Naive B cell (primary cell): ENCODE measurements around the gene GPR152. TPM values are rescaled to one million over a fixed set of nuclear protein-coding genes. Genes with fewer than 3 reads are reported as not detected.

ENCODE experiments used
- ATAC-seq, 2 donors: fragments of 150-1000 bp; cut with Tn5 transposase; 2 replicates each; pipeline ENCODE4 v1.10.0; 2021; ENCODE audit warnings: low read depth in 2 of 2, mild to moderate bottlenecking in 2 of 2, moderate library complexity in 2 of 2
- DNase-seq: peaks from one replicate; pipeline ENCODE4 v3.0.0; 2022
- H3K27ac Mint-ChIP-seq, 6 donors: one replicate each; pipeline ENCODE4 v1.8.0; 2020 to 2022; ENCODE audit warnings: mild to moderate bottlenecking in 6 of 6, mixed read lengths in 6 of 6, moderate library complexity in 5 of 6, inconsistent platforms in 2 of 6
- H3K27me3 Mint-ChIP-seq, 3 donors: one replicate each; pipeline ENCODE4 v1.8.0; 2021 to 2022; ENCODE audit warnings: mixed read lengths in 3 of 3, mild to moderate bottlenecking in 1 of 3
- H3K36me3 Mint-ChIP-seq, 2 donors: one replicate each; pipeline ENCODE4 v1.8.0; 2020 to 2022; ENCODE audit warnings: mixed read lengths in 2 of 2, inconsistent platforms in 1 of 2, mild to moderate bottlenecking in 1 of 2
- H3K4me1 Mint-ChIP-seq, 3 donors: one replicate each; pipeline ENCODE4 v1.8.0; 2020 to 2022; ENCODE audit warnings: mixed read lengths in 3 of 3, inconsistent platforms in 1 of 3, mild to moderate bottlenecking in 1 of 3, moderate library complexity in 1 of 3
- H3K4me3 Mint-ChIP-seq, 8 donors: one replicate each; pipeline ENCODE4 v1.8.0; 2020 to 2022; ENCODE audit warnings: mild to moderate bottlenecking in 8 of 8, mixed read lengths in 8 of 8, moderate library complexity in 8 of 8, inconsistent platforms in 2 of 8
- H3K9me3 Mint-ChIP-seq, 7 donors: one replicate each; pipeline ENCODE4 v1.8.0; 2020 to 2022; ENCODE audit warnings: mixed read lengths in 7 of 7, mild to moderate bottlenecking in 5 of 7, inconsistent platforms in 2 of 7, moderate library complexity in 1 of 7
- polyA plus RNA-seq, 6 donors: library from polyadenylated mRNA; unstranded; fragments of 300-500 nt; fragmentation: Illumina TruSeq; gene quantifications; one replicate each; pipeline ENCODE4 v1.2.3, GENCODE V29; 2021; ENCODE audit warnings: low read depth in 6 of 6

GPR152 gene
- polyA plus RNA-seq, 6 donors from 2014 or later = 1.1 to 2.5 (median 1.7) TPM; not detected in 1

DNA sequence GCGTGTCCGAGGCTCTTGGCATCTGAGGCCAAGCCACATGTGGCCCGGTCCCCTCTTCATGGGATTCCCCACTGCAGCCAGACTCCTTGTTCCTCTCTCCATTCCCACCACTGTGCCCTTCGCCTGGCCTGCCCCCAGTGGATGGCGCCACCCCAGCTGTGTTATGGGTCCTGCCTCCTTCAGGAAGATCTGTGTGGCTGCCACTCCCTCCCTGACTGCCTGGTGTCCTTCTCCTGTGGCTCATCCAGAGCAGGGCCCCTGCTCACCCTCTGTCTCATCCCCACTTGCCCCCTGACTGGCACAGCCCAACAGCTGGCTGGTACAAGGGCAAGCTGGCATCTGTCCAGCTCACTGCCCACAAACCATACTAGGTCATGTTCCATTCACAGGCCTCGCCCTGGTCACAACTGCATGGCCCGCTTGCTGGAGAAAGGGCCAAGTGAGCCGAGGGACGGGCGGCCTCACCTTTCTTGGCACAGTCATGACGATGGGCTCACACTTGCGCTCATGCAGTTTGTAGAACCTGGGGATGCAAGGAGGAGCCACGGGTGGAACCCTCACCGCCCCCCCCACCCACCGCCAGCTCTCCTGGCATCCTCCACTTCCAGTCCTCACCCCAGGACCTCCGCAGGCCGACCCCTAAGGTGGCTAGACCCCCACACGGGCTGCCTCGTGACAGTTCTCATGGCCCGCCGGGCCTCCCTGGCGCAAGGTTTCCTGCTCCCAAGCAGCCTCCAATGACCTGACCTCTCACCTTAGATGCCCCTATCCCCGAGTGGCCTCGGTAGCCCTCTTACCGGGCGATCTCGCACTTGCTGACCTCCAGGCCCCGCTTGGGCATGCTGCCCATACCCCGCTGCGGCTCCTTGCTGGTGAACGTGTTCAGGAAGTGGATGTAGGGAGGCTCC, 13.0 kb downstream of the GPR152 start:
- Mint-ChIP-seq H3K9me3 (no peaks in the 10 kb centered on the region), H3K36me3 (peaks cover 0 to 16% of the 10 kb centered on the region in 2 donors), H3K4me3 (peak overlapping the region; percentile 72 to 97 (median 94)), H3K27ac (peak overlapping the region in 5 of 6 donors; percentile 68 to 97 (median 94)), H3K4me1 (peaks cover 53 to 85% (median 66%) of the 10 kb centered on the region in 3 donors), H3K27me3 (no peaks in the 10 kb centered on the region)
- ATAC-seq = no peak
- no peak for DNase-seq

GRCh38 chr11:67438158-67438902, 14.2 kb downstream of the GPR152 start:
- DNase-seq = no peak
- Mint-ChIP-seq H3K36me3 (peaks cover 0 to 16% of the 10 kb centered on the region in 2 donors), H3K27ac (peak overlapping the region in 3 of 6 donors; percentile 92 to 96 (median 94)), H3K4me3 (peak overlapping the region; percentile 94 to 98 (median 96)), H3K4me1 (peaks cover 59 to 87% (median 64%) of the 10 kb centered on the region in 3 donors), H3K27me3 (no peaks in the 10 kb centered on the region), H3K9me3 (no peaks in the 10 kb centered on the region)
- ATAC-seq = peak in 1 of 2 donors; percentile 10

DNA sequence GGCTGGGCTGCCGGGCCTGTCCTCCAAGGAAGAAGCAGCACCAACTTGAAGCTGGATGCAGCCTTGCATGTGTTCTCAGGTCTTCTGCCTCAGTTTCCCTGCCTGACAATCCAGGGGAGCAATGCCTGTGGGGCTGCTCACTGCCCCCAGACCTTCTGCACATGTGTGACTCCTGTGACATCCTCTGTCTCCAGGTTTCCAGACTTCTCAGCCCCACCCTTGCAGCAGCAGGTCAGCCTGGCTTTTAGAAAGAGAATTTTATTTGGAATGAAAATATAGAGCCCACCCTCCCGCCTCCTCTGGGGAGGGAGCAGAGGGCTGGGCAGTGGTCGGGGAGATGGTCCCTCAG, 14.7 kb downstream of the GPR152 start:
- ATAC-seq = no peak

GRCh38 chr11:67437082-67437808, 15.3 kb downstream of the GPR152 start, which contains the start of gene PTPRCAP:
Gene PTPRCAP, minus strand, starts transcription at chr11:67437682. Its CDS starts 63 bp downstream, at chr11:67437619.
- peaks cover under 1 to 16% of the 10 kb centered on the region in 2 donors for H3K36me3 Mint-ChIP-seq
- peak within 1 kb of the TSS; percentile 88 to 96 (median 91) for H3K27ac Mint-ChIP-seq
- DNase-seq (peak; percentile 82), ATAC-seq (peak; percentile 69 to 71)
- H3K4me3 Mint-ChIP-seq = peak within 1 kb of the TSS; percentile 94 to 98 (median 96)
- H3K27me3 Mint-ChIP-seq = no peaks in the 10 kb centered on the region
- H3K4me1 Mint-ChIP-seq = peaks cover 54 to 91% (median 67%) of the 10 kb centered on the region in 3 donors
- H3K9me3 Mint-ChIP-seq = no peaks in the 10 kb centered on the region

More for the DNA sequence above, 14.7 kb downstream of the GPR152 start:
- H3K4me1 Mint-ChIP-seq = peaks cover 57 to 91% (median 67%) of the 10 kb centered on the region in 3 donors
- no peak for DNase-seq
- H3K9me3 Mint-ChIP-seq = no peaks in the 10 kb centered on the region
- H3K4me3 Mint-ChIP-seq = peak overlapping the region; percentile 94 to 98 (median 96)
- no peaks in the 10 kb centered on the region for H3K27me3 Mint-ChIP-seq
- peaks cover 0 to 16% of the 10 kb centered on the region in 2 donors for H3K36me3 Mint-ChIP-seq
- H3K27ac Mint-ChIP-seq = peak overlapping the region; percentile 81 to 96 (median 89)

GRCh38 chr11:67436459-67437081, 16.0 kb downstream of the GPR152 start:
- peak overlapping the region; percentile 94 to 98 (median 96) for H3K4me3 Mint-ChIP-seq
- H3K36me3 Mint-ChIP-seq = peaks cover 7 to 16% of the 10 kb centered on the region in 2 donors
- H3K27me3 Mint-ChIP-seq = no peaks in the 10 kb centered on the region
- H3K4me1 Mint-ChIP-seq = peaks cover 56 to 91% (median 68%) of the 10 kb centered on the region in 3 donors
- no peaks in the 10 kb centered on the region for H3K9me3 Mint-ChIP-seq
- H3K27ac Mint-ChIP-seq = peak overlapping the region; percentile 51 to 96 (median 90)
- DNase-seq (no peak), ATAC-seq (peak; percentile 32 to 40)

GRCh38 chr11:67435727-67436458, 16.6 kb downstream of the GPR152 start:
- ATAC-seq (no peak), DNase-seq (no peak)
- H3K9me3 Mint-ChIP-seq = no peaks in the 10 kb centered on the region
- H3K36me3 Mint-ChIP-seq = peaks cover 7 to 16% of the 10 kb centered on the region in 2 donors
- no peaks in the 10 kb centered on the region for H3K27me3 Mint-ChIP-seq
- peaks cover 51 to 85% (median 66%) of the 10 kb centered on the region in 3 donors for H3K4me1 Mint-ChIP-seq
- H3K4me3 Mint-ChIP-seq = peak overlapping the region; percentile 94 to 98 (median 96)
- H3K27ac Mint-ChIP-seq = peak overlapping the region; percentile 51 to 96 (median 80)

DNA sequence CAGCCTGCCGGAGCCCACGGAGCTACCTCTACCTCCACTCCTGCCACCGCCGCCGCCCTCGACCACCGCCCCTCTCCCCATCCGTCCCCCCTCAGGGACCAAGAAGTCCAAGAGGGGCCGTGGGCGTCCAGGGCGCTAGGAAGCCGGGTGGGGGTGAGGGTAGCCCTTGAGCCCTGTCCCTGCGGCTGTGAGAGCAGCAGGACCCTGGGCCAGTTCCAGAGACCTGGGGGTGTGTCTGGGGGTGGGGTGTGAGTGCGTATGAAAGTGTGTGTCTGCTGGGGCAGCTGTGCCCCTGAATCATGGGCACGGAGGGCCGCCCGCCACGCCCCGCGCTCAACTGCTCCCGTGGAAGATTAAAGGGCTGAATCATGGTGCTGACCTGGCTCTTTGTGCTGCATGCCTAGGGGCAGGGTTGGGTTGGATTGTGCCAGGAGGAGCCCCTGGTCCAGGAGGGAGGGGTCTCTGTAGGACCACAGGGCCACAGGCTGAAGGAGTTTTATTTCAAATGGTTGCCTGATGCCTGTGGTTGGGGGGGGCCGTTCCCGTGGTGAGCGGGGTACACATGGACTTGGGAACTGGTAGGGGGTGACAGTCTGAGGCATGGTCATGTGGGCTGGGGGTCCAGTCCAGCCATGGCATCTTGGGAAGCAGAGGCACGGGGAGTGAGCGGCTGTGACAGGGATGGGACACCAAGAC, 17.4 kb downstream of the GPR152 start:
- Mint-ChIP-seq H3K9me3 (no peaks in the 10 kb centered on the region), H3K4me1 (peaks cover 44 to 78% (median 63%) of the 10 kb centered on the region in 3 donors), H3K27ac (peak overlapping the region in 3 of 6 donors; percentile 53 to 93 (median 90)), H3K27me3 (no peaks in the 10 kb centered on the region), H3K36me3 (peaks cover 7 to 16% of the 10 kb centered on the region in 2 donors), H3K4me3 (peak overlapping the region; percentile 75 to 98 (median 95))
- DNase-seq = no peak
- ATAC-seq = no peak

GRCh38 chr11:67434395-67434881, 18.1 kb downstream of the GPR152 start:
- peaks cover 7 to 16% of the 10 kb centered on the region in 2 donors for H3K36me3 Mint-ChIP-seq
- H3K27ac Mint-ChIP-seq = peak overlapping the region in 2 of 6 donors; percentile 59 to 89
- H3K4me3 Mint-ChIP-seq = peak overlapping the region; percentile 29 to 98 (median 76)
- H3K27me3 Mint-ChIP-seq = no peaks in the 10 kb centered on the region
- H3K4me1 Mint-ChIP-seq = peaks cover 38 to 71% (median 58%) of the 10 kb centered on the region in 3 donors
- ATAC-seq (no peak), DNase-seq (no peak)
- H3K9me3 Mint-ChIP-seq = no peaks in the 10 kb centered on the region

DNA sequence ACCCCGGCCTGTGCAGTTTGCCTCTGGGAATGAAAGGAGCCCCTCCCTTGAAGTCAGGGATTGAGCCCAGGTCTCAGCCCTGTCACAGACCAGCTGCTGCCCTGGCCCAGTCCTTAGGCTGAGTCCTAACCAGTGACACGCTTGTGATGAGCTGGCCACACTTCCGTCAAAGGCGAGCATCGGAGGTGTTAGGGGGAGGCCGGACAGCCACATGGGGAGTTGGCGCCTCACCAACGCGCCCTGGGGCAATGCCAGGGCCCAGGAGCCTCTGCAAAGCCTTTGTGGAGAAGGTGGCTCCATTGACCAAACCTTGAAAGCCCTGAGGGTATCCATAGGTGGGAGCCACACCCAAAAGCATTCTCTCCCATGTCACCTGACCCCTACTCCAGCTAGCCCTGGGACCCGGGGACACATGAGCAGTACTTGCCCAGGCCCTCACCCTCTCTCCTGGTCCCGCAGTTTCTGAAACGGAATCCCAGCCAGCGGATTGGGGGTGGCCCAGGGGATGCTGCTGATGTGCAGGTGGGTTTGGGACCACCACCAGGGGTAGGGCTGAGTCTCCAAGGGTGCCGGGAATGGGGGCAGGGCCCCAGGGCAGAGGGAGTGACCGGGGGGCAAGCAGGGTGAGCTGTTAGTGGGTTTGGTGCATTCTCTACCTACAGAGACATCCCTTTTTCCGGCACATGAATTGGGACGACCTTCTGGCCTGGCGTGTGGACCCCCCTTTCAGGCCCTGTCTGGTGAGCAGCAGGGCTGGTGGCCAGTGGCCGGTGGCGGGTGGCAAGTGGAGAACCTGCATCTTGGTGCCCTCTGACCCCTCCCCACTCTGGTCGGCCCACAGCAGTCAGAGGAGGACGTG, 18.8 kb downstream of the GPR152 start:
- Mint-ChIP-seq H3K27me3 (no peaks in the 10 kb centered on the region), H3K27ac (peak overlapping the region in 4 of 6 donors; percentile 32 to 76 (median 54)), H3K4me3 (peak overlapping the region; percentile 47 to 96 (median 64)), H3K4me1 (peaks cover 31 to 64% (median 56%) of the 10 kb centered on the region in 3 donors), H3K9me3 (no peaks in the 10 kb centered on the region), H3K36me3 (peaks cover 7 to 16% of the 10 kb centered on the region in 2 donors)
- ATAC-seq (no peak), DNase-seq (no peak)

GRCh38 chr11:67432655-67433349, 19.7 kb downstream of the GPR152 start:
- Mint-ChIP-seq H3K27me3 (no peaks in the 10 kb centered on the region), H3K4me3 (peak overlapping the region in 3 of 8 donors; percentile 35 to 94 (median 63)), H3K36me3 (peaks cover 7 to 16% of the 10 kb centered on the region in 2 donors), H3K4me1 (peaks cover 28 to 60% (median 58%) of the 10 kb centered on the region in 3 donors), H3K9me3 (no peaks in the 10 kb centered on the region), H3K27ac (peak overlapping the region in 3 of 6 donors; percentile 59 to 87 (median 79))
- DNase-seq = no peak
- no peak for ATAC-seq
